Right renal cortex interstitium (tissue), 3 donors: Measurements from ENCODE around the gene RIPPLY1. TPM values are rescaled to one million over a fixed set of nuclear protein-coding genes. Genes with fewer than 3 reads are reported as not detected.

ENCODE experiments used
- DNase-seq, 3 donors: peaks; one replicate each; pipeline ENCODE4 v3.0.0-alpha.2; 2013; ENCODE audit warnings: low read depth in 3 of 3, low spot score in 2 of 3
- polyA plus RNA-seq, 3 donors: library from polyadenylated mRNA; unstranded; fragments of 120-200 nt; gene quantifications; one replicate each; pipeline ENCODE4 v1.2.1, GENCODE V29; 2013; ENCODE audit not compliant: insufficient read length in 3 of 3

RIPPLY1 gene, protein sequence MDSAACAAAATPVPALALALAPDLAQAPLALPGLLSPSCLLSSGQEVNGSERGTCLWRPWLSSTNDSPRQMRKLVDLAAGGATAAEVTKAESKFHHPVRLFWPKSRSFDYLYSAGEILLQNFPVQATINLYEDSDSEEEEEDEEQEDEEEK
- polyA plus RNA-seq = 1 to 10 TPM; 2.6 to 3.5 (median 3.0) TPM

DNA sequence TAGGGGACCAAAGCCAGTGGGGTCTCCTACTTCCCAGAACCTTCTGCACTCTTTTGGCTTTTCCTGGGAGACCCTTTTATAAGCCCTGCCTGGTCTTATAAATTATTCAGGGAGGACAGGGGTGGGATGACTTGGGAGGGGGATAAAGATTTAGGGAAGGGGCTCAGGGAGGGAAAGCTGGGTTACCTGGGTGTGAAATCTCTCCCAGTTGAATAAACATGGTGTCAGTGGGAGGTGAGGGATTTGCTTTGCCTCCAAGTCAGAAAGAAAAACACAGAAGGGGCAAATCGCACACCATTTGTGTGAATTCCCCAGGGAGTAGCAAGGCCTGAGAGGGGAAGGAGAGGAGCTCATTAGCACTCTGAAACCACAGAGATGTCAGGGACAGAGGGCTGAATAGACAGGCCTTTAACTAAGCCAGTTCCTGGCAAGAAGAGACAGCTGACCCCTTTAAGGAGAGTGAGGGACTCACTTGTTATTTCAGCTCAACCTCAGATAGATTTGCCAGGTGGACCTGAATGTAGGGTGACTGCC lies at the start of gene RIPPLY1:
Gene RIPPLY1 (minus strand): TSS at position 51 of the 534 bp plus-strand sequence. CDS start 54 bp downstream, outside the sequence.
- DNase-seq = no peak

DNA sequence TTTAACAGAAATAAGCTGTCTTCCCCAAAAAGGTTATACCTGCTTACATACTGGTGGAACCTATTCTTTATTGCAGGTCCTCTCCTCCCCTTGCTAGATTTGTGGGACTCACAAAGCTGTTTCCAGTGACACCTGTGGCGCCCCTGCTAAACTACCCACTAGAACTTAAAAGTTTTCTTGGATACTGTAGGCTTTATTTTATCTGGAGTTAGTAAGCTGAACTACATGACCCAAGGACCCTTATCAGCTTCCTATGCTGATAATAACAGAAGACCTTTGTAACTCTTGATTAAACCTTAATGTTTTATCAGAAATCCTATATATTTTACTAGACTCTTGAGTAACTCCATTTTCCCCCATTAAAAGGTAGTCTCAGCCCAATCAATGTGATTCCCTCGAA lies 49.4 kb upstream of the RIPPLY1 start:
- DNase-seq = no peak

- DNase-seq = no peak
These were observed 48.9 kb upstream of the RIPPLY1 start for GRCh38 chrX:106952089-106952488.

DNA sequence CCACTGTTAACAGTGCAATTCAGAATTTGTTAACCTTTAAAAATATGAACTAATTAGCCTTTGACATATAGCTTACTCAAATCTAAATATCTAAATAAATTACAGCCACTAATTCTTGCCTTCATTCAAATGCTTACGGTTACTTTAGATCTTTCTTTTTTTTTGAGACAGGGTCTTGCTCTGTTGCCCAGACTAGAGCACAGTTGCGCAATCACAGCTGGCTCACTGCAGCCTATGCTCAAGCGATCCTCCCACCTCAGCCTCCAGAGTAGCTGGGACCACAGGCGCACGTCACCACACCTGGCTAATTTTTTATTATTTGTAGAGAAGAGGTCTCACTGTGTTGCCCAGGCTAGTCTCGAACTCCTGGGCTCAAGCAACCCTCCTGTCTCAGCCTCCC lies 48.1 kb upstream of the RIPPLY1 start:
- DNase-seq = no peak

GRCh38 chrX:106950381-106950780 lies 47.2 kb upstream of the RIPPLY1 start:
- no peak for DNase-seq

- DNase-seq = no peak
These were observed 46.2 kb upstream of the RIPPLY1 start for GRCh38 chrX:106949366-106949765.

DNA sequence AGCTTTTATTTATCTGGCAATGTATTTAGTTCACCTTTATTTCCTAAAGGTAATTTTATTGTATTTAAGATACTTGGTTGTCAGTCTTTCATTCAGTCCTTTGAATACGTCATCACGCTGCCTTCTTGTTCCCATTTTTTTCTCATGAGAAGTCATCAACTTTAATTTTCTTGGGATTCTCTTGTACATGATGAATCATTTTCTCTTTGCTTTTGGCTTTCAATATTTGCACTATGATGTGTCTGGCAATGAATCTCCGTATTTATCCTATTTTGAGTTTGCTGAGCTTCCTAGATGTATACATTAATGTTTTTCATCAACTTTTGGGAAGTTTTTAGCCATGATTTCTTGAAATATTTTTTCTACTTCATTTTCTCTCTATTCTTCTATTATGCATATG lies 45.5 kb upstream of the RIPPLY1 start:
- DNase-seq = no peak

GRCh38 chrX:106946464-106946863 lies 43.3 kb upstream of the RIPPLY1 start:
- DNase-seq = no peak

GRCh38 chrX:106940068-106940467 lies 36.9 kb upstream of the RIPPLY1 start:
- no peak for DNase-seq

DNA sequence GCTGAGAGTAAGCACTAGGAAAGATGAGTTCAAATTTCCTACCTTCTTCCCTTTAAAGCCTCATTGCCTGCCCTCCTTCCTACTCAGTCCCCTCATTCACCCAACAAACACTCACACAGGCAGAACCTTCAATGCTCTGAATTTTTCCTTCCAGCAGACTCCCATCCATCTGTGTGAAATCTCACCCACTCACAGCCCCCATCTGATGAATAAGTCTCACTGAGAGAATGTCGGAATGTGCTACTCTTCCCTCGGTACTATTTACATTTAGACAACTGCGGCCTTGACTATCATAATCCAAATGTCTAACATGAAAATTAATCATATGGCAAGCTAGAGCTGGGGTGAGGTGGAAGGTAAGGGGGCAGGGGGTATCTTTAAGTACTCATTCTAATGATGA lies 36.4 kb upstream of the RIPPLY1 start:
- no peak for DNase-seq

GRCh38 chrX:106936246-106936645 lies 33.1 kb upstream of the RIPPLY1 start:
- DNase-seq = no peak

DNA sequence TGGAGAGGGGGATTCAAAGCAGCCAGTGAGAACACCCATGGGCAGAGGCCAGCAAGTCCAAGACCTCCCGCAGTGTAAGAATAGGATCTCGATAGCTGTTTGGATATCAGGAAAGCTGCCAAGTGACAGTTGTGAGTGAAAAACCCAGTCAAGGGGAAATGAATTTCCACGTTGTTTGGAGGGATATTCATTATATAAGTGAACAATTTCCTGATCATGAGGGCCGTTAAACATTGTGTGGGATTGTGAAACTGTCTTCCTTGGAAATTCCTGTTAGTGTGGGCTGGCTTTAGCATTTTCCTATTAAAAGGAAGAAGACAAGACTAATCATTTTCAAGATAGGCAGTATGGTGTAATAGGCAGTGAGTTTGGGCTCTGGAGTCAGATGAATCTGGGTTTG lies 32.0 kb upstream of the RIPPLY1 start:
- no peak for DNase-seq

DNA sequence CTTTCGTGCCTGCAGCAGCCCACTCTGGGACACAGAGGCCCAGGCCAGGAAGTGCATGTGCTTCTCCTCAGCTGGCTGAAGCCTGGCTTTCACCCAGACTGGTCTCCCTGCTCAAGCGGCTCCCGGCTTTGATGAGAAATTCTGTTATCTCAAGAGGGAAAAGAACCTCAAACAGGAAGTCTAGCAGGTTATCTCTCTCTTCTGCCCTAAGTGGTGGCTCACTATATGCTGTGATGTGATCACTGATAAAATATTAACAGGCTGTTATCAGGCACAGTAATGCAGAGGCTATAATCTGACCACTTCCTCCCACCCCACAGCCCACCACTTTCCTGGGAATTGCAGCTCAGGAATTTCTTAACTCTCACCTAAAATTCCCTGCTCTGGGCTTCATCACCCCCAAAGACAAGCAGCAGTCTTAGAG lies 30.4 kb upstream of the RIPPLY1 start:
- DNase-seq = no peak

DNA sequence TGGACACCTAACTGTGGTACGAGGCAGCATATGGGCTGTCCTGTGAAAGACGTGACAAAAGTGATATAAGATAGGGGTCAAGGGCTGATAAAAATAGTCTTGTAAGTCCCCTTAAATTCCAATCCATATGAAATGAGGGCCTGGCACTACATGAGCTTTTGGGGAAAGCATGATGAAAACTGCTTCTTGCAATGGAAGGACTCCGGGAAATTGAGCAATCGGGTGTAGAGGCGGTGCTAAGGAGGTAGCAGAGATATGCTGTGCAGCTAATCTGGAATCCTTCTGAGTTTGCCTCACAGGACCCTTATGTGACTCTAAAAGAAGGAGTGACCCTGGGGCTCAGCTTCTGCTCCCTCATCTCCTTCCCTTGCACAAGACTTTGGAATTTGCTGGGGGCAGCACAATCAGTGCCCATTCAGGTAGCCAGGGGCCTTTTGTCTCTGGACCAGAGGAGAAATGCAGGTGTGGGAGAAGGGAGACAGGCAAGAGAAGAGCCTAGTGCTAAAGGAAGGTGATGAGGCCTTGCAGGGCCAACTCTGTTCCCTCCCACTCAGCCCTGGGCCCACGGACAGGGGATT lies 29.9 kb upstream of the RIPPLY1 start:
- DNase-seq = no peak

DNA sequence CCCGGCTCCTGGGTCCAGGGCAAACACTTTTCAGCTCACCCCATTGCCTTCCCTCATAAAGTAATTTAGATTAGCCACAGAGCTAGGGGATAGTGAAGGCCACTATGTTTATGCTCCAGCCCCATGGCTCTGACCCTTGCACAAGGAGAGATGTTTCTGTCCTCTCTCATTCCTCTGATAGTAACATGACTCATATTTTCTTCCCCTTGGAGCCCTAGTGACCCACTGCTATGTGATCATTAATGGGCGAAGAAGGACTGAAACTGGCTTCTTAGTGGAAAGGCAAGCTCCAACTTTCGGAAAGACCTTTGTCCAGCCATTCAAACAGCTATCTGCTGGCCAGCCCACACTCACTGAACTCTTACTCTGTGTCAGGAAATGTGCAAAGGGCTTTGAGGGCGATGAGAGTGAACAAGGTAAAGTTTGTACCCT lies 29.4 kb upstream of the RIPPLY1 start:
- no peak for DNase-seq

DNA sequence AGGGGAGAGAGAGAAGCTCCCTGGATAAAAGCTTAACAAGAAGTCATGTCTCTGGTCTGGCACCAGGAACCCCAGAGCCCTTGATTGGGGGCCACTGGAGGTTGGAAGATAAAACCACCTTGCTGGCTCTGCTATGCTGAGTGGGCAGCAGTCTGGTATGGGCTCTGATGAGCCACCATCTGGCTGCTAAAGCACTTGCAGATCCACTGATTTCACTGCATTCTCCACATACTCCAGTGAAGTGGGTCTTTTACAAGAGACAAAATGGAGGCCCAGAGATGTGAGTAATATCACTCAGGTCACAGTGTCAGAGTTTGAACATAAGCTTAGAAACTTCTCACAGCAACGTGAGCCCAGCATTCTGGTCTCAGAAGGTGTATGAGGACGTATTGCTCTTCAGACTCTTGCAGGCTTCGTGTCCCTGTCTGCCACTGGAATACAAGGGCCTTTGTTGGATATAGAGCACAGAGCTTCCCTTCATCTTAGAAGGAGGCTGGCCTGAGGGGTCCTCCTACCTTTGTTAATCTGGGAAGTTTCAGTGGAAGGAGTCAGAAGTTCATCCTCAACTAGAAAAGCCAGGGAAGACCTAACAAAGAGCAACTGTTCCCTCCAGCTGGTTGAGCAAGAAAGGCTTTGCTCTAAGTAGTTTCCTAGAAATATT lies 28.8 kb upstream of the RIPPLY1 start:
- DNase-seq = no peak

GRCh38 chrX:106928227-106928626 lies 25.1 kb upstream of the RIPPLY1 start:
- DNase-seq = no peak

DNA sequence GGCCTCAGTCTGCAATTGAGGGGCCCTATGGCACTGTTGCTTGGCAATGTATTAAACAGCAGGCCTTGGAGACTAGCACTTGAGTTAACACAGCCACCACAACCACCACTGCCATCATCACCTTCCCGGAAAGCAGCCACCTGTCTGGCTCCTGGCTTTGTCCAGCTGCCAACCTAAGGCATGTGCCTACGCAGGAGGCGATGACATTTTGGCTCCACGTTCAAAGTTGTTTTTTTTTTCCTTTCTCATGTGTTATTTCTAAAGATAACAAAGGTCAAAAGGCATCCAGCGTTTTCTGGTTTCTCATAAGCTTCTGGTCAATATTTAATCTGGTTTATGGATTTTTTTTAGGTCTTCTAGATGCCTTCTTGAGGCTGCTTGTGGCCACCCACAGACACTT lies 24.6 kb upstream of the RIPPLY1 start:
- DNase-seq = no peak

DNA sequence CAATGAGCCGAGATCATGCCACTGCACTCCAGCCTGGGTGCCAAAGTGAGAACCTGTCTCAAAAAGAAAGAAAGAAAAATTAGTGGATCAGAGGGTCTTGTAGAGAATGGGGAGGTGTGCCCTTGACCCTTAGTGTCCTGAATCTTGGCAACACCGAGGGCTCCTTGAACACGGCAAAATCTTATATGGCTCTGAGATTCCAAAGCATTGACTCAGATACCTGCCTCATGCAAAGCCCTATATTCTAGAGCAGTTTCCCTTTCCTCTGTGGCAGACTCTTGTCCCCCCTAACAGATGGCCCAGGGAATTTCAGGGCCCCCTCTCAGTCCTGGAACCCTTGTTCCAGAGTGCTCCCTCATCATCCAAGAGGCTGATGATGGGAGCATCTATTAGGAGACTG lies 23.9 kb upstream of the RIPPLY1 start:
- DNase-seq = no peak

- DNase-seq = no peak
These were observed 18.5 kb upstream of the RIPPLY1 start for GRCh38 chrX:106921637-106922036.

GRCh38 chrX:106919932-106920452 lies 16.9 kb upstream of the RIPPLY1 start, which contains the start of gene CLDN2:
CLDN2 (plus strand) TSS chrX:106920402; CDS start chrX:106928229, 7,827 bp downstream.
- no peak for DNase-seq
